ENCODE measurements around the gene PTPRC.

Gene PTPRC

DNA sequence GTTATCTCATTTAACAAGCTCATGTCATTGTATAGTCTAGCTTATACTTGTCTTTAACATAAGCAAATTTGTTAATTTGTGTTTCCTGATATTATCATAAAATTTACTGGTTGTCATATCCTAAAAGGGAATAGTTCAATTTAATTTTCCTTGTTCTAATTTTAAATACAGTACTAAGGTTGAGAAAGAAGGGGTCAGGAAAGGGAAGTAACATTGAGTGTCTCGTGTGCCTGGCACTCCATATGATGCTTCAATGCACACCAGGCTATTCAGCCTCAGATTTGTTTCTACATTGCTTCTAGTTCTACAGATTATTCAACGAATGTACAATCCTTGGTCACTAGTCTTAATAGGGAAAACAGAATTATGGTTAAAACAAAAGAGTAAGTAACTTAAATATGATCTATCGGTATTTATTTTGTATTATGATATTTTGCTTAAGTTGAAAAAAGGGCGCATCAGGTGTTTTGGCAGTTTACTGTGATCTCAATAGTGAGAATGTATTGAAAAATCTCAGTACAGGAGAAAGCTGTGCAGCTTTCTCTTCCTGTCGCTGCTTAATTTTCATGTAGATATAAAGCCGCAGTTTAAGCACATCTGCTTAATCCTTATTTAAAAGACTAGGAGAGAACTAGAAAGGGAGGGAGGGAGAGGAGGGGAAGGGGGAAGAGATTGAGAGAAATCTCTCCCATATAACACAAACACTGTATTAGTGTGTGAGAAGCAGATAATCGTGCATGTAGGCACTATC lies 13.0 kb downstream of the PTPRC start:
- DNase-seq (ENCODE audit: extremely low spot score), result no peak
- POLR2A ChIA-PET, result no interaction called here
- no peak for TF ChIP-seq HDGF (IDR thresholded peaks at IDR 0.05; ENCODE audit: borderline replicate concordance)
- TF ChIP-seq SUZ12 (IDR thresholded peaks at IDR 0.05), result no peak
- TF ChIP-seq CTBP1 (IDR thresholded peaks at IDR 0.05; ENCODE audit: borderline replicate concordance), result no peak
- no peak for TF ChIP-seq FOXA1 (IDR thresholded peaks at IDR 0.05)
- TF ChIP-seq TARDBP (IDR thresholded peaks at IDR 0.05), result no peak
- no peak for TF ChIP-seq LEF1 (IDR thresholded peaks at IDR 0.05; ENCODE audit: borderline replicate concordance)
- TF ChIP-seq ZNF384 (IDR thresholded peaks at IDR 0.05), result no peak
- TF ChIP-seq ARNT (IDR thresholded peaks at IDR 0.05), result no peak
- TF ChIP-seq SP1 (IDR thresholded peaks at IDR 0.05), result no peak
- TF ChIP-seq ELF4 (IDR thresholded peaks at IDR 0.05), result no peak
- no peak for TF ChIP-seq BHLHE40 (IDR thresholded peaks at IDR 0.05; ENCODE audit: borderline replicate concordance)
- no peak for TF ChIP-seq NFRKB (IDR thresholded peaks at IDR 0.05)
- no peak for TF ChIP-seq PKNOX1 (IDR thresholded peaks at IDR 0.05)
- no peak for TF ChIP-seq FOXM1 (IDR thresholded peaks at IDR 0.05; ENCODE audit: borderline replicate concordance)
- TF ChIP-seq FOXK2 (IDR thresholded peaks at IDR 0.05), result no peak
- CTCF ChIA-PET, result interaction anchor here (0.5 kb wide), 1 partner anchor 782 kb away, joined by 3 read pairs; no protein-coding TSS in a partner anchor

DNA sequence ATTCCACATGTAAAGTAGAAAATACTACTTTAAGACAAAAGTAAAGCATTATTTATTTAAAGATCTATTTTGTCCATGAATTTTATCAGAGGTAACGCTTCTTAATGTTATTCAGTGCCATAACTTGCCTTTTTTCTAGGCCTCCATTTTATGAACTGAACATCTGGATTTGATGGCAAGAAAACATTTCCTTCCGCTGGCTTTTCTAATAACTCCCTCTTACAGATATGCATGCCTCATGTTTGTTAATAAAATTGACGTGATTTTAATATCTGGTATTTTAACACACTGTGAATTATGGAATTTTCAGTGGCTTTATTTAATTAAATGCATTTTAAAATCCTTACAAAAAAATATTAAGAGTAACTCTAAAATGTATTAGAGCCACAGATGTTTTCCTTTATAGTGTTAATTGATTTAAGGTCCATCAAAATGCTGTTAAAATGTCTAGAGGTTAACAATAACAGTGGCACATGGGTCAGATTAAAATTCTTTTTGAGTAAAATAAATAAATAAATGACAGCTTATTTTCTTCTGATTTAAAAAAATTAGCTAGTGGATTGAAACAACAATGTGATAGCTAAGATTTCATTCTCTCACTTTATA lies 15.1 kb downstream of the PTPRC start:
- TF ChIP-seq CTBP1 (IDR thresholded peaks at IDR 0.05; ENCODE audit: borderline replicate concordance) (no peak), SUZ12 (IDR thresholded peaks at IDR 0.05) (no peak), L3MBTL2 (conservative IDR thresholded peaks at IDR 0.05) (no peak), FOXM1 (IDR thresholded peaks at IDR 0.05; ENCODE audit: borderline replicate concordance) (no peak), BHLHE40 (IDR thresholded peaks at IDR 0.05; ENCODE audit: borderline replicate concordance) (no peak), NFRKB (IDR thresholded peaks at IDR 0.05) (no peak)
- ChIA-PET POLR2A (no interaction called here), CTCF (no interaction called here)
- no peak for DNase-seq (ENCODE audit: extremely low spot score)

GRCh38 chr1:198655459-198656121 lies 16.8 kb downstream of the PTPRC start:
- CTCF ChIA-PET, result no interaction called here

GRCh38 chr1:198656500-198656932 lies 17.7 kb downstream of the PTPRC start:
- TF ChIP-seq NFRKB (IDR thresholded peaks at IDR 0.05) (no peak), FOXA1 (IDR thresholded peaks at IDR 0.05) (no peak), ELF4 (IDR thresholded peaks at IDR 0.05) (no peak), FOXK2 (IDR thresholded peaks at IDR 0.05) (no peak), ARNT (IDR thresholded peaks at IDR 0.05) (no peak), FOXM1 (IDR thresholded peaks at IDR 0.05; ENCODE audit: borderline replicate concordance) (no peak), PKNOX1 (IDR thresholded peaks at IDR 0.05) (no peak), BHLHE40 (IDR thresholded peaks at IDR 0.05; ENCODE audit: borderline replicate concordance) (no peak), CTBP1 (IDR thresholded peaks at IDR 0.05; ENCODE audit: borderline replicate concordance) (no peak), SP1 (IDR thresholded peaks at IDR 0.05) (no peak), TARDBP (IDR thresholded peaks at IDR 0.05) (no peak), L3MBTL2 (conservative IDR thresholded peaks at IDR 0.05) (no peak), HDGF (IDR thresholded peaks at IDR 0.05; ENCODE audit: borderline replicate concordance) (no peak), SUZ12 (IDR thresholded peaks at IDR 0.05) (no peak), ZNF384 (IDR thresholded peaks at IDR 0.05) (no peak; the same call in 1 of the 2 replicates), LEF1 (IDR thresholded peaks at IDR 0.05; ENCODE audit: borderline replicate concordance) (no peak)
- ChIA-PET POLR2A (no interaction called here), CTCF (no interaction called here)
- peak; percentile 11 for DNase-seq (ENCODE audit: extremely low spot score)

More at GRCh38 chr1:198655459-198656121, 16.8 kb downstream of the PTPRC start:
- POLR2A ChIA-PET, result no interaction called here
- DNase-seq (ENCODE audit: extremely low spot score), result no peak
- TF ChIP-seq HDGF (IDR thresholded peaks at IDR 0.05; ENCODE audit: borderline replicate concordance) (no peak), FOXK2 (IDR thresholded peaks at IDR 0.05) (no peak)

GRCh38 chr1:198657550-198658064 lies 18.8 kb downstream of the PTPRC start:
- ChIA-PET POLR2A (no interaction called here), CTCF (no interaction called here)
- DNase-seq (ENCODE audit: extremely low spot score), result no peak
- TF ChIP-seq SP1 (IDR thresholded peaks at IDR 0.05) (no peak), ZNF384 (IDR thresholded peaks at IDR 0.05) (0 out of 2 replicates have a peak, but pooled peaks have one; percentile 44)

GRCh38 chr1:198660341-198661261 lies 21.8 kb downstream of the PTPRC start:
- no peak for DNase-seq (ENCODE audit: extremely low spot score)
- POLR2A ChIA-PET, result no interaction called here
- CTCF ChIA-PET, result no interaction called here
- no peak for TF ChIP-seq BHLHE40 (IDR thresholded peaks at IDR 0.05; ENCODE audit: borderline replicate concordance)
- TF ChIP-seq L3MBTL2 (conservative IDR thresholded peaks at IDR 0.05), result no peak
- TF ChIP-seq HDGF (IDR thresholded peaks at IDR 0.05; ENCODE audit: borderline replicate concordance), result no peak
- TF ChIP-seq FOXA1 (IDR thresholded peaks at IDR 0.05), result no peak
- TF ChIP-seq FOXK2 (IDR thresholded peaks at IDR 0.05), result no peak
- TF ChIP-seq LEF1 (IDR thresholded peaks at IDR 0.05; ENCODE audit: borderline replicate concordance), result no peak
- no peak for TF ChIP-seq NFRKB (IDR thresholded peaks at IDR 0.05)
- no peak for TF ChIP-seq ZNF384 (IDR thresholded peaks at IDR 0.05)
- TF ChIP-seq ELF4 (IDR thresholded peaks at IDR 0.05), result no peak
- no peak for TF ChIP-seq FOXM1 (IDR thresholded peaks at IDR 0.05; ENCODE audit: borderline replicate concordance)

Data from HEK293T (cell line).